ENCODE measurements around the gene FOXI1. TPM values are rescaled to one million over a fixed set of nuclear protein-coding genes. Genes with fewer than 3 reads are reported as not detected.
A peak's percentile ranks its signal among the peaks of the same experiment; 100 is the strongest.

FOXI1 gene
- total and polyA plus RNA-seq, 2 experiments from 2014 or later: not detected

DNA sequence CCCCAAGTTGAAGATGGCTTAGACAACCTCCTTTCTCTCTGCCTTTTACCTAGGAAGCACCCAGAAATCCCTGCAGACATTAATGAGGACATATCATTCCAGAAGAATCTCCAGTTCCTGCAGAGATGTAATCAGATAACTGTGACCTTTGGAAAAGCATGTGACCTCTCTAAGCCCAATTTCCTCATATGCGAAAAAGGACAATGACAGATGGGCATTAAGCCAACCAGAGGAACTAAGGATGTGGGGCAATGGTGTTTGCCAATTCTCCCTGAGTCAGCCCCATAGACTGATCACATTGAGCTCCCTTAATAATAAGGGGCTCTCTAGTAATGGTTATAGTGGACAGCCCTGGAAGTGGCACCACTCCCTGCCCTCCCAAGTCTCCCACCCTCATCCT is 10.1 kb upstream of the FOXI1 start:
- DNase-seq: no peak
- Histone ChIP-seq H3K4me2 (ENCODE audit: unreplicated experiment) (no peak overlapping the region), H4K20me1 (ENCODE audit: insufficient read depth) (no peaks in the 10 kb centered on the region), H3K9me2 (ENCODE audit: insufficient read depth) (no peaks in the 10 kb centered on the region), H3K9me3 (ENCODE audit: low read depth) (no peaks in the 10 kb centered on the region), H3K27ac (no peak overlapping the region), H3K27me3 (replicated peaks; ENCODE audit: insufficient read depth) (peaks cover 7% of the 10 kb centered on the region), H3K36me3 (ENCODE audit: low read depth) (no peaks in the 10 kb centered on the region), H3K79me2 (ENCODE audit: insufficient read depth) (no peaks in the 10 kb centered on the region), H3K9ac (no peak overlapping the region), H3K4me1 (ENCODE audit: insufficient read depth) (0 out of 2 replicates have a peak, but pooled peaks cover 5% of the 10 kb centered on the region), H3K4me3 (no peak overlapping the region), H2AFZ (no peak overlapping the region), H3F3A (ENCODE audit: insufficient read depth) (peaks cover 14% of the 10 kb centered on the region; the same call in 1 of the 2 replicates)
- WGBS, 2 experiments (ENCODE audit: low coverage in 1 of 2, low lambda C conversion rate in 2 of 2, missing lambda C conversion rate in 2 of 2): 34 to 48% methylated on average over 1 of the region's 1 CpG
- in situ Hi-C loops (cut with MboI): loop anchor here (10.0 to 25.0 kb wide), 2 partner anchors 89 to 517 kb away; no protein-coding TSS in a partner anchor
- no peak for TF ChIP-seq EZH2 (IDR thresholded peaks at IDR 0.05; ENCODE audit: insufficient read depth, poor library complexity, severe bottlenecking)
- no peak for TF ChIP-seq EZH2phosphoT487 (IDR thresholded peaks at IDR 0.05; ENCODE audit: insufficient read depth, low read depth)

DNA sequence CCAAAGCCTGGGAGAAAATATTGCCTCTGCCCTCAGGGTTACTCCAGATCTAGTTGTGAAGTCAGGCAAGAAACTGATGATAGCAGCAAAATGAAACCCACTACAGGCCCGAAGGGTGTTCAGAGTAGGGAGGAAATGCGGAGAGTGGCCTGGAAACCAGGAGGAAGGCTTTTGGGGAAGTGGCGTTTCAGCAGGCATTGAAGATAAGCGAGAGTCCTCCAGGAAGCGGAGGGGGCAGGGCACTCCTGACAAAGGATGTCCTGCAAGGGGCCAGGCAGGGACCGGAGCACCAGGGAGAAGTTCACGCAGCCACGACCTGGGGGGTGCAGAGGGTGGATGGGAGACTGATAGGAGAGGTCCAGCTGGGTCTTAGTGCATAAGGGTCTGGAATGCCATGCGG is 7.8 kb upstream of the FOXI1 start:
- H2AFZ ChIP-seq: no peak overlapping the region
- no peaks in the 10 kb centered on the region for H3K9me3 ChIP-seq (ENCODE audit: low read depth)
- H4K20me1 ChIP-seq (ENCODE audit: insufficient read depth): no peaks in the 10 kb centered on the region
- TF ChIP-seq EZH2 (IDR thresholded peaks at IDR 0.05; ENCODE audit: insufficient read depth, poor library complexity, severe bottlenecking) (no peak), EZH2phosphoT487 (IDR thresholded peaks at IDR 0.05; ENCODE audit: insufficient read depth, low read depth) (no peak)
- H3K4me1 ChIP-seq (ENCODE audit: insufficient read depth): 0 out of 2 replicates have a peak, but pooled peaks cover 6% of the 10 kb centered on the region
- in situ Hi-C loops (cut with MboI): loop anchor here (10.0 to 25.0 kb wide), 2 partner anchors 87 to 514 kb away; no protein-coding TSS in a partner anchor
- no peak overlapping the region for H3K4me2 ChIP-seq (ENCODE audit: unreplicated experiment)
- peaks cover 15% of the 10 kb centered on the region; the same call in 1 of the 2 replicates for H3F3A ChIP-seq (ENCODE audit: insufficient read depth)
- no peak overlapping the region for H3K9ac ChIP-seq
- H3K27ac ChIP-seq: no peak overlapping the region
- DNase-seq: no peak
- no peak overlapping the region for H3K4me3 ChIP-seq
- H3K27me3 ChIP-seq (replicated peaks; ENCODE audit: insufficient read depth): no peaks in the 10 kb centered on the region; the same call in 1 of the 2 replicates
- H3K36me3 ChIP-seq (ENCODE audit: low read depth): no peaks in the 10 kb centered on the region
- 87 to 89% methylated on average over 9 of the region's 9 CpGs for WGBS, 2 experiments (ENCODE audit: low coverage in 1 of 2, low lambda C conversion rate in 2 of 2, missing lambda C conversion rate in 2 of 2)
- H3K9me2 ChIP-seq (ENCODE audit: insufficient read depth): no peaks in the 10 kb centered on the region
- H3K79me2 ChIP-seq (ENCODE audit: insufficient read depth): no peaks in the 10 kb centered on the region

- no peaks in the 10 kb centered on the region for H4K20me1 ChIP-seq (ENCODE audit: insufficient read depth)
- H3K27ac ChIP-seq: no peak overlapping the region
- peak; percentile 79 for DNase-seq
- H3K9ac ChIP-seq: no peak overlapping the region
- H3K4me3 ChIP-seq: no peak overlapping the region
- H3K27me3 ChIP-seq (replicated peaks; ENCODE audit: insufficient read depth): no peaks in the 10 kb centered on the region
- H2AFZ ChIP-seq: no peak overlapping the region
- no peaks in the 10 kb centered on the region for H3K79me2 ChIP-seq (ENCODE audit: insufficient read depth)
- 0 out of 2 replicates have a peak, but pooled peaks cover 6% of the 10 kb centered on the region for H3K4me1 ChIP-seq (ENCODE audit: insufficient read depth)
- H3K36me3 ChIP-seq (ENCODE audit: low read depth): no peaks in the 10 kb centered on the region
- H3F3A ChIP-seq (ENCODE audit: insufficient read depth): peaks cover 15% of the 10 kb centered on the region; the same call in 1 of the 2 replicates
- no peaks in the 10 kb centered on the region for H3K9me2 ChIP-seq (ENCODE audit: insufficient read depth)
- H3K4me2 ChIP-seq (ENCODE audit: unreplicated experiment): peak overlapping the region; percentile 41
- TF ChIP-seq EZH2 (IDR thresholded peaks at IDR 0.05; ENCODE audit: insufficient read depth, poor library complexity, severe bottlenecking) (no peak), EZH2phosphoT487 (IDR thresholded peaks at IDR 0.05; ENCODE audit: insufficient read depth, low read depth) (no peak)
- WGBS, 2 experiments (ENCODE audit: low coverage in 1 of 2, low lambda C conversion rate in 2 of 2, missing lambda C conversion rate in 2 of 2): 24 to 26% methylated on average over 13 of the region's 13 CpGs
- no peaks in the 10 kb centered on the region for H3K9me3 ChIP-seq (ENCODE audit: low read depth)
- in situ Hi-C loops (cut with MboI): loop anchor here (25.0 kb wide), 1 partner anchor 312 kb away; no protein-coding TSS in a partner anchor
Measured at GRCh38 chr5:170100066-170100943, 5.4 kb upstream of the FOXI1 start.

DNA sequence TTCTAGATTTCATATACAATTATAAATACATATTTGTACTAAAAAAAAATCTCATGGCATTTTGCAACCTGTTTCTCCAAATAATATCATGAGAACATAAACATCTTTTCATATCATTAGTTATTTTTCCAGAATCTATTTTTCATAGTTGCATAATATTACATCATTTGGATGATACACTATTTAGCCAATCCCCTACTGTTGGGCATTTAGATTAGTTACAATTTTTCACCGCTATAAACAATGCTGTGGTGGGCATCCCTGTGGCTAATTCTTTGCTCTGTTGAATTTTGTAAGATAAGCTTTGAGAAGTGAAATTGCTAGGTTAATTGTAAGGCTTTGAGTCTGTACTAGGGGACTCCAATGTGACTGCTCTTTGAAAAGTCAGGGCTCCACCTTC is 2.2 kb upstream of the FOXI1 start:
- Histone ChIP-seq H3K9ac (no peak overlapping the region), H3K27me3 (replicated peaks; ENCODE audit: insufficient read depth) (peaks cover 4% of the 10 kb centered on the region; the same call in 1 of the 2 replicates), H2AFZ (no peak overlapping the region), H3K79me2 (ENCODE audit: insufficient read depth) (no peaks in the 10 kb centered on the region), H3K9me3 (ENCODE audit: low read depth) (no peaks in the 10 kb centered on the region), H3K4me3 (no peak overlapping the region), H3K9me2 (ENCODE audit: insufficient read depth) (no peaks in the 10 kb centered on the region), H3K4me2 (ENCODE audit: unreplicated experiment) (no peak overlapping the region), H3K27ac (no peak overlapping the region), H3F3A (ENCODE audit: insufficient read depth) (peaks cover 15% of the 10 kb centered on the region; the same call in 1 of the 2 replicates), H4K20me1 (ENCODE audit: insufficient read depth) (no peaks in the 10 kb centered on the region), H3K4me1 (ENCODE audit: insufficient read depth) (0 out of 2 replicates have a peak, but pooled peaks cover 6% of the 10 kb centered on the region), H3K36me3 (ENCODE audit: low read depth) (no peaks in the 10 kb centered on the region)
- DNase-seq: no peak
- in situ Hi-C loops (cut with MboI): loop anchor here (25.0 kb wide), 1 partner anchor 309 kb away; no protein-coding TSS in a partner anchor
- 93 to 100% methylated on average over 1 of the region's 1 CpG for WGBS, 2 experiments (ENCODE audit: low coverage in 1 of 2, low lambda C conversion rate in 2 of 2, missing lambda C conversion rate in 2 of 2)
- TF ChIP-seq EZH2 (IDR thresholded peaks at IDR 0.05; ENCODE audit: insufficient read depth, poor library complexity, severe bottlenecking) (no peak), EZH2phosphoT487 (IDR thresholded peaks at IDR 0.05; ENCODE audit: insufficient read depth, low read depth) (no peak)
